ENCODE measurements around the gene TANGO6.

The TANGO6 gene

GRCh38 chr16:69095193-69095592 lies 251.9 kb downstream of the TANGO6 start:
- DNase-seq (ENCODE audit: low read depth), result no peak

DNA sequence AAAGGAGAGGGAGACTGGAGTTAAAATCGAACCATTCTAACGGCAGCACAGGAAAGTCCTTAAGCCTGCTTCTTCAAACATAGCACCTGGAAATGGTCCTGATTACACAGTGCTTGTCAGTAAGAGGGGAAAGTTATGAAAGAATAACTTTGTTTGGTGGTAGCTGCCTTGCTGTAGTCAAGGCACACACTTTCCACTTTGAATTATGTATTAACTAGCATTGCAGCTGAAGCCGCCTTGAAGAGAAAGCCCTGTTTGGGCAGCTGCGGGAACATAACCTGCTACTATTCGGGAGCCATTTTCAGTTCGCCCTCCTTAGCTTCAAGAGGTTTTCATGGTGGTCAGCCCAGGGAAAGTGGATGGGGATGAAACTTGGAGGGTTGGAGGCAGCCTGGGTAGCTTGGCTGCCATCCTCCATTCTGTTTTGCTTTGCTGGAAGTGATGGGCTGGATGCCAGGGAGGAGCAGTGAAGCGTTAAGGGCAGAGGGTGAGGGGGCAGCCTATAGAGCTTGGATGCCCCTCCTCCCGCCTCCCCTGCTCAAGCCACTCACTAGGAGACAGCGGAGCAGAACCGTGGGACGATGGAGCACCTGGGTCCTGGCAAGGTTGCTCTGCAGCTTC lies 256.9 kb downstream of the TANGO6 start:
- no peak for DNase-seq (ENCODE audit: low read depth)

GRCh38 chr16:69105501-69106361 lies 262.4 kb downstream of the TANGO6 start, which contains the start of gene HAS3:
Gene HAS3, plus strand, starts transcription at chr16:69105653. Its CDS starts 3,743 bp downstream, at chr16:69109396.
- DNase-seq (ENCODE audit: low read depth), result no peak

DNA sequence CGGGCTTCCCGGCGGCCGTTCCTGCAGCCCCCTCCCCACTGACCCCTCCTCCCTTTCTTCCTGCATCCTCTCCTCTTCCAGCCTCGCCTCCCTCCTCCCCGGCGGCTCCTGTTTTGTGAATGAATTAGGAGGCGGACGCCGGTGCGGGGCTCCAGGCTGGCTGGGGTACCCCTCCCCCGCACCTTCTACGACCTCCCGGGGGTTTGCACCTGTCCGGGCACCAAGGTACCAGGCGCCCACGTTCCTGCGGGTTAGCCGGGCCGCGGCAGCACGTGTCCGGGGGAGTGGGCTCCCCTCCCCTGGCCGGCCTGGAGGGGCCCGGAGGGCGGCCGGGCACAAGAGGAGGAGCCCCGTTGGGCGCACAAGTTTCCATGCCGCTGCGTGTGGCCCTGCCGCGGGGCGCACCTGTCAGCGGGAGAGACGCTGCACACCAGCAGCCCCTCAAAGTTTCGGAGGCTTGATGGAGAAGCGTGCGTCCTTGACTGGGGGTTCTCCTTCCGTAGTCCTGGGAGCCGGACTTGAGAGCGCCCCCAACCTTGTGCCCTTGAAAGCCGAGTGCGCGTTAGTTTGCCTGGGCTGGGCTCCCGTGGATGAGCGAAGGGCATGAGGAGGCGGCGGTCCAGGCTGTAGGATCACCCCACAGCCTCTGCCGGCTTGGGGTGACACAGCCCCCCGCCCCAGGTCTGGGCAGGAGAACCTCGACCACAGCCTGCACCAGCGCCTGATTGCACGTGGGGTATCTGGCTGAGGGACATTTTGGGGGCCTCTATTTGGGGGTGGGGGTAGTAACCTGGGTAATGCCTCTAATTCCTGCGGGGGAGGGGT lies 263.4 kb downstream of the TANGO6 start:
- no peak for DNase-seq (ENCODE audit: low read depth)

- DNase-seq (ENCODE audit: low read depth), result no peak
These were observed 264.1 kb downstream of the TANGO6 start for GRCh38 chr16:69107316-69107962.

- no peak for DNase-seq (ENCODE audit: low read depth)
These were observed 265.0 kb downstream of the TANGO6 start for GRCh38 chr16:69108064-69108904.

DNA sequence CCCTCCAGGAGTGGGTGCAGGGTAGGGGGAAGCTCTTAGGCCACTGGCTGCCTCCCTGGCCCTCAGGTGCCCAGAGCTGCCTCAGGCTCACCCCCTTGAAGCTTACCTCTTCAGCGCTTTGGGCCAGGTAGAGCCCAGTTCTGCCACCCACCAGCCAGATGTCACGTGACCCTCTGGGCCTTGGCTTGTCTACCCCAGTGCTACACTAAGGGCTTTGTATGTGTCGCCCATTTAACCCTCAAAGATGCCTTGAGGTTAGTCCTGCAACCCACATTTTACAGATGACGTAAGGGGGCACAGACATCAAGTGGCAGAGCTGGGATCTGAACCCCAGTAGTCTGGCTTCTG lies 265.5 kb downstream of the TANGO6 start:
- no peak for DNase-seq (ENCODE audit: low read depth)

- DNase-seq (ENCODE audit: low read depth), result no peak
These were observed 266.3 kb downstream of the TANGO6 start for GRCh38 chr16:69109486-69110270.

DNA sequence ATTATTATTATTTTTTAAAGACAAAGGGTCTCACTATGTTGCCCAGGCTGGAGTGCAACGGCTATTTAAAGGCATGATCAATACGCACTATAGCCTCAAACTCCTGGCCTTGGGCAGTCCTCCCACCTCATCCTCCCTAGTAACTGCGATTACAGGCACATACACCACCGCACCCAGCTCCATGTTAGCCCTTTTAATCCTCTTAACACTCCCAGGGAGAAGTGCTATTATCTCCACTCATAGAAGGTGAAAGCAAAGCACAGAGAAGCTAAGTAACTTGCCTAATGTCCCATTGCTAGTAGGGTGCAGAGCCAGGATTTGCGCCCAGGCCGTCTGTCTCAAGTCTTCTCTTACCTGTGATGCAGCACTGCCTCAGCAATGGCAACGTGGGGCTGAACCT lies 267.1 kb downstream of the TANGO6 start:
- no peak for DNase-seq (ENCODE audit: low read depth)

DNA sequence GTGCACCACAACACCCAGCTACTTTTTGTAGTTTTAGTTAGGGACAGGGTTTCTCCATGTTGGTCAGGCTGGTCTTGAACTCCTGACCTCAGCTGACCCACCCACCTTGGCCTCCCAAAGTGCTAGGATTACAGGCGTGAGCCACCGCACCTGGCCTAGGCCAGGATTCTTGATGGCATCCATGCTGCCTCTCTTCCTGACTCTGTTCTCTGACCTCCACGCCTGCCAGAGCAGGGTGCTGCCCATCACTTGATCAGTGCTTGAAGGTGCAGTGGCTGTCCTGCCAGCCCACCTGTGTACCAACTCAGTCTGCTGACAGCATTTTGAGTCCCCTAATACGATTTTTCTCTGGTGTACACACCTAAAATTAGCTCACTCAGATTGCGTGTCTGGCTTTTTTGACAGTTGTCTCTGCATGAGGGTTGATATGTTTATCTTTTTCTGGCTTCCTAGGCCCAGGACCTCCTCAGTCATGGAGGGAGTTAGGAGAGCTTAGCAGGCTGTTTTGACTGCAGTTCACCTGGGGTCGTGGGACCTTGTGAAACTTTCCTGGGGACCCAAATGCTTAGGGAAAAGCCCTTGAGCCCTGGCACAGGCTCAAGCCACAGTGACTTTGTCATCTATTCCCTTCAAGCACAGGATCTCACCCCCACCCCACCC lies 268.0 kb downstream of the TANGO6 start:
- DNase-seq (ENCODE audit: low read depth), result no peak

- DNase-seq (ENCODE audit: low read depth), result no peak
These were observed 268.5 kb downstream of the TANGO6 start for GRCh38 chr16:69111876-69112230.

DNA sequence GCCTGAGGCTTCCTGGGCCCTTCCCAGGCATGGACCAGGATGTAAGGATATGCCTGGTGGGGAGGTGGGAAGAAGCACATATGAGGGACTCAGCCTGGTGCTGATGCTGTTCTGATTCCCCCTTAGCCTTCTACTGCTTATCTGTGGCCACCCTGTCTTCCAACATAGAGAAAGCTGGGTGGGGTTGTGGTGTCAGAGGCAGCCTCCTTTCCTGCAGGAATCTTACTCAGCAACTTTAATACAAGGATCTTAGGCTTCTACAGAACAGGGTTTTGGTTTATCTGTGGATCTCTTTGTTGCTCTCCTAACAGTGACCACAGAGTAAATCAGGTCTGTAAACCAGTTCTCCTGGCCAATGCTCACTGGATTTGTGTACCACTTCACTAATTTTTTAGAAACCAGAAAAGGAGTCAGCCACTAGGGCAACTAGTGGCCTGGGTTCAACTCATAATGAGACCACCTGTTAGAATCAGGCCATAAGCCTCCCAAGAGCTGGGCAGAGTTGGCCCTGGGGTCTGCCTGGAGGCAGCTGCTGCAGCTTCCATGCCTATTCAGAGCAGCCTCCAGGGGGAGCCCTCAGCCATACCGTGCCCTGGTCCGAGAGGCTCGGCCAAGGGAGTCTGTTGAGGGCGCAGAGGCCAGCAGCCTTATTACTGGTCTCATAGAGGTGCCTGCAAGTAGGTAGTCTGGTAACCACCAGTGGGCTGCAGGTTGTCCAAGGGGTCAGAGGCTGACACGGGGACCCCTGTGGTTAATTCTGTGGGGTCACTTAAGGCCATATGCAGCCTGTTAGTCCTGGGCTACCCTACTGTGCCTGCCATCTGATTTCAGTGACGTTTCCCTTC lies 269.2 kb downstream of the TANGO6 start:
- no peak for DNase-seq (ENCODE audit: low read depth)

DNA sequence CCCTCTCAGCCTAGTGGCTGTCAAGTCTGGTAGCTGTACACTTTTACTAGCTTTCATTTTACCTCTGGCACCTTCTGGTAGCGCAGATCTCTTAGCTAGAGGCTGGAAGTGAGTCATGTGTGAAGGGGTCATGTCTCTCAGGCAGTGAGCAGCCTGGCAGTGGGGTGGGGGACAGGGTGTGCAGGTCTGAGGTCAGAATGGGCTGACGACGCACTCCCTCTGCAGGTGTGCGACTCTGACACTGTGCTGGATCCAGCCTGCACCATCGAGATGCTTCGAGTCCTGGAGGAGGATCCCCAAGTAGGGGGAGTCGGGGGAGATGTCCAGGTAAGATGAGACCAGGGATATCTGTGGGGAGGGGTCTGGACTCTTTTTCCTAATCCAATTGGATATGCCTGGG lies 269.9 kb downstream of the TANGO6 start:
- no peak for DNase-seq (ENCODE audit: low read depth)

DNA sequence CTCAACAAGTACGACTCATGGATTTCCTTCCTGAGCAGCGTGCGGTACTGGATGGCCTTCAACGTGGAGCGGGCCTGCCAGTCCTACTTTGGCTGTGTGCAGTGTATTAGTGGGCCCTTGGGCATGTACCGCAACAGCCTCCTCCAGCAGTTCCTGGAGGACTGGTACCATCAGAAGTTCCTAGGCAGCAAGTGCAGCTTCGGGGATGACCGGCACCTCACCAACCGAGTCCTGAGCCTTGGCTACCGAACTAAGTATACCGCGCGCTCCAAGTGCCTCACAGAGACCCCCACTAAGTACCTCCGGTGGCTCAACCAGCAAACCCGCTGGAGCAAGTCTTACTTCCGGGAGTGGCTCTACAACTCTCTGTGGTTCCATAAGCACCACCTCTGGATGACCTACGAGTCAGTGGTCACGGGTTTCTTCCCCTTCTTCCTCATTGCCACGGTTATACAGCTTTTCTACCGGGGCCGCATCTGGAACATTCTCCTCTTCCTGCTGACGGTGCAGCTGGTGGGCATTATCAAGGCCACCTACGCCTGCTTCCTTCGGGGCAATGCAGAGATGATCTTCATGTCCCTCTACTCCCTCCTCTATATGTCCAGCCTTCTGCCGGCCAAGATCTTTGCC lies 271.1 kb downstream of the TANGO6 start:
- DNase-seq (ENCODE audit: low read depth), result no peak

DNA sequence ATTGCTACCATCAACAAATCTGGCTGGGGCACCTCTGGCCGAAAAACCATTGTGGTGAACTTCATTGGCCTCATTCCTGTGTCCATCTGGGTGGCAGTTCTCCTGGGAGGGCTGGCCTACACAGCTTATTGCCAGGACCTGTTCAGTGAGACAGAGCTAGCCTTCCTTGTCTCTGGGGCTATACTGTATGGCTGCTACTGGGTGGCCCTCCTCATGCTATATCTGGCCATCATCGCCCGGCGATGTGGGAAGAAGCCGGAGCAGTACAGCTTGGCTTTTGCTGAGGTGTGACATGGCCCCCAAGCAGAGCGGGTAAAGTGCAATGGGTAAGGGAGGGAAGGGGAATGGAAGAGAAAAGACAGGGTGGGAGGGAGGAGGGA lies 271.6 kb downstream of the TANGO6 start:
- DNase-seq (ENCODE audit: low read depth), result no peak

- DNase-seq (ENCODE audit: low read depth), result no peak
These were observed 272.0 kb downstream of the TANGO6 start for GRCh38 chr16:69115361-69115760.

DNA sequence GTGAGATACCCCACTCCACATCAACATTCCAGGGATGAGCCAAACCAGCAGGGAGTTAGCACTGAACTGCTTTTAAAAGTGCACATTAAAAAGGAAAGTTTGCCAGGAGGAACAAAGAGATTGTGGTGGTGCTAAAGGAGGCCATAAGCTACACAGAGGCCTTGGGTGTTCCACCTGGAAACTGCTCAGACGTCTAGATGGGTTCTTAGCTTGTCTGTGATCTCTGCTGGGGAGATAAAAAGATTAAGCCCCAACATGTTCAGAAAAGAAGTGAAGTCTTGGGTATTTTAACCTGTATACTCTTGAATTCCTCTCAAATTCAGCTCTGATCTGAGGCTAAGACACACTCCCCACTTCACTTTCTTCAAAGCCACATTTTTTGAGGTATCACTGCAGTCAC lies 272.5 kb downstream of the TANGO6 start:
- no peak for DNase-seq (ENCODE audit: low read depth)

DNA sequence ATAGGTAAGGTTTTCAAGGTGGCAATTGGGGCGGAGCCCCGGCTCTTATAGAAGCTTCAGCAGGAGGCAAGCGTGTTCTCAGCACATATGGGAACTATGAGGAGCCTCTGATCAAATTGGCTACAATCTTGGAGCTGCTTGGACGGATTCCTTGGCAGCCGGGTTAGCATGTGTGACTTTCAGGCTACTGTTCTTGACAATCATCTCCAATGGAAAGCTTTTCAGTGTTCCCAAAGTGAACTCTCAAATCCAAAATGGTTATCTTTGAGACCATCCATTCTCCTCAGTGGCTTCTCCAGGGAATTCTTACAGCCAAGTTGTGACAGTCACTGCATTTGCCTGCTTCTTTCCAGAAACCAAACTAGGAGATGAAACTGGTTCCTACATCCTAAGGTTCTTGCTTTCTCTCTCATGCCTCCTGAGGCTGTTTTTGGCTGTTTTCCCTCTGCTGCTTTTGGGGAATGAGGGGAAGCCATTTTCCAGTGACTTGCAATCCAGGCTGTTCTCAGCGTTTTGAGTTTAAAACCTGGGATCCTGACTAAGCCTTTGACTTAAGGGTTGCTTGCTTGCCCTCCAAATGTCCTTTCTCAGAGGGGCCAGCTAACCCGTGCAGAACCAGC lies 273.0 kb downstream of the TANGO6 start:
- no peak for DNase-seq (ENCODE audit: low read depth)

Measured in T follicular helper cell (primary cell).